Neuronal stem cell (in vitro differentiated cells): ENCODE data around the gene ACOXL.

Experiments
- DNase-seq: peaks from one replicate; pipeline ENCODE4 v3.0.0-alpha.2; 2013; ENCODE audit warnings: low spot score
- H2AFZ ChIP-seq: one replicate; pipeline ENCODE4 v1.6.1; 2013; ENCODE audit warnings: mild to moderate bottlenecking, low read length, inconsistent platforms
- H2AK5ac ChIP-seq: 2 replicates; pipeline ENCODE4 v1.6.1; 2013; ENCODE audit warnings: low read depth, mild to moderate bottlenecking, inconsistent platforms, low read length, moderate library complexity, mixed read lengths
- H2BK120ac ChIP-seq: 2 replicates; pipeline ENCODE4 v1.6.1; 2013; ENCODE audit warnings: low read depth, mild to moderate bottlenecking, inconsistent platforms, low read length, moderate library complexity, mixed read lengths
- H2BK12ac ChIP-seq: one replicate; pipeline ENCODE4 v1.6.1; 2013; ENCODE audit warnings: low read length, inconsistent platforms
- H2BK15ac ChIP-seq: 2 replicates; pipeline ENCODE4 v1.6.1; 2013; ENCODE audit warnings: mild to moderate bottlenecking, low read length, inconsistent platforms, mixed read lengths
- H2BK5ac ChIP-seq: one replicate; pipeline ENCODE4 v1.6.1; 2013; ENCODE audit warnings: inconsistent platforms, mild to moderate bottlenecking, low read length, moderate library complexity
- H3K14ac ChIP-seq: one replicate; pipeline ENCODE4 v1.6.1; 2013; ENCODE audit warnings: low read length, inconsistent platforms
- H3K18ac ChIP-seq: 2 replicates; pipeline ENCODE4 v1.6.1; 2013; ENCODE audit warnings: low read length, inconsistent platforms
- H3K23ac ChIP-seq: 2 replicates; pipeline ENCODE4 v1.6.1; 2013; ENCODE audit warnings: low read depth, mild to moderate bottlenecking, mixed read lengths, low read length, inconsistent platforms; ENCODE audit not compliant: poor library complexity
- H3K27ac ChIP-seq: replicated peaks from 3 replicates; pipeline ENCODE4 v1.5.1; 2013; ENCODE audit warnings: low read length, inconsistent platforms
- H3K27me3 ChIP-seq, 3 experiments: 2 replicates each; pipeline ENCODE4 v1.6.1; 2013; ENCODE audit warnings: low read length in 3 of 3, mild to moderate bottlenecking in 2 of 3, inconsistent platforms in 1 of 3, low read depth in 1 of 3, mixed read lengths in 1 of 3, moderate library complexity in 1 of 3; ENCODE audit not compliant: control insufficient read depth in 3 of 3, insufficient read depth in 3 of 3
- H3K36me3 ChIP-seq, 2 donors: replicated peaks in 1 of 2; 2 replicates each; pipeline ENCODE4 v1.6.1; 2013; ENCODE audit warnings: low read length in 2 of 2; ENCODE audit not compliant: control insufficient read depth in 2 of 2, insufficient read depth in 2 of 2
- H3K4ac ChIP-seq: 2 replicates; pipeline ENCODE4 v1.6.1; 2013; ENCODE audit warnings: inconsistent platforms, mild to moderate bottlenecking, low read length, moderate library complexity
- H3K4me1 ChIP-seq, 2 donors: 1 replicate in 1 of 2; 2 replicates in 1 of 2; pipeline ENCODE4 v1.6.1; 2013; ENCODE audit warnings: low read length in 2 of 2, low read depth in 1 of 2; ENCODE audit not compliant: control insufficient read depth in 2 of 2, insufficient read depth in 1 of 2
- H3K4me2 ChIP-seq: one replicate; pipeline ENCODE4 v1.6.1; 2013; ENCODE audit warnings: mild to moderate bottlenecking, low read length, inconsistent platforms; ENCODE audit not compliant: insufficient read depth, poor library complexity, severe bottlenecking
- H3K4me3 ChIP-seq, 2 donors: 2 replicates each; pipeline ENCODE4 v1.5.1; 2013; ENCODE audit warnings: low read length in 2 of 2, mild to moderate bottlenecking in 2 of 2, inconsistent platforms in 1 of 2, moderate library complexity in 1 of 2
- H3K79me1 ChIP-seq: one replicate; pipeline ENCODE4 v1.6.1; 2013; ENCODE audit warnings: low read depth, mild to moderate bottlenecking, inconsistent platforms, low read length, moderate library complexity
- H3K9ac ChIP-seq: one replicate; pipeline ENCODE4 v1.6.1; 2013; ENCODE audit warnings: mild to moderate bottlenecking, low read depth, low read length, inconsistent platforms; ENCODE audit not compliant: poor library complexity
- H3K9me3 ChIP-seq, 2 donors: replicated peaks in 1 of 2; 2 replicates each; pipeline versions ENCODE3 to v1.6.1; 2013; ENCODE audit warnings: low read length in 2 of 2, mild to moderate bottlenecking in 2 of 2, inconsistent platforms in 1 of 2, low read depth in 1 of 2, mixed read lengths in 1 of 2, moderate library complexity in 1 of 2; ENCODE audit not compliant: control insufficient read depth in 2 of 2, insufficient read depth in 1 of 2
- H4K8ac ChIP-seq: one replicate; pipeline ENCODE4 v1.6.1; 2013; ENCODE audit warnings: low read depth, mild to moderate bottlenecking, inconsistent platforms, low read length, moderate library complexity
- H4K91ac ChIP-seq: one replicate; pipeline ENCODE4 v1.6.1; 2013; ENCODE audit warnings: low read length, low read depth, mild to moderate bottlenecking, inconsistent platforms; ENCODE audit not compliant: poor library complexity
- WGBS, 2 donors: extraction: QIAGEN DNeasy Blood & Tissue Kit; methylation state at CpG; one replicate each; pipeline ENCODE4 v1.1.7; 2013; ENCODE audit warnings: missing lambda C conversion rate in 2 of 2, mixed read lengths in 1 of 2; ENCODE audit not compliant: insufficient read length in 2 of 2, insufficient replicate concordance in 1 of 2; ENCODE audit errors: extremely low coverage in 2 of 2; 5-methylcytosine and 5-hydroxymethylcytosine counted together

ACOXL gene

GRCh38 chr2:110866045-110866444, 133.7 kb downstream of the ACOXL start:
- H3K27ac ChIP-seq, result no peak overlapping the region

DNA sequence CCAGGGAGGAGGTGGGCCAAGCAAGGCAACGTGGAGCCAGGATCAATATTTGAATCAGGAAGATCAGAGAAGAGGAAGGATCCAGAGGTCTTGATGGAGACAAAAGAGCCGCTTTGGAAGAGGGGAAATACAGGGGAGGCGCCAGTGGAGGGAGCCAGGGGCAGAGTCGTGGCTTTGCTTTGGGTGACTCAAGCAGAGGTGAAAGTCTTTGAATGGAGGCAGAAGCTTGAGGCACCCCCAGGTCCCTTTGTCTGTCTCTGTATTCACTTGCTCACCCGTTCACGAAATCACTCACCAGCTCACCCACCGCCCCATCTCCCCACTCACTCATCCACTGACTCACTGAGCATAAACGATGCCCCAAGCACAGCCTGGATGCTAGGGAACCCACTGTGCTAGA, 134.1 kb downstream of the ACOXL start:
- Histone ChIP-seq H3K27me3 (peaks cover 0 to 4% (median 0%) of the 10 kb centered on the region in 3 experiments), H4K8ac (no peak overlapping the region), H2AK5ac (peak overlapping the region; percentile 70), H2BK12ac (no peak overlapping the region), H3K27ac (no peak overlapping the region), H4K91ac (peak overlapping the region; percentile 41), H3K23ac (no peak overlapping the region), H3K9me3 (no peaks in the 10 kb centered on the region), H3K4me3 (no peak overlapping the region), H2BK5ac (no peak overlapping the region), H3K4me1 (peaks cover 7 to 36% of the 10 kb centered on the region in 2 donors), H2BK120ac (no peak overlapping the region), H3K4me2 (no peak overlapping the region), H2BK15ac (no peak overlapping the region), H3K4ac (no peak overlapping the region), H3K14ac (no peak overlapping the region), H2AFZ (peak overlapping the region; percentile 21), H3K18ac (peak overlapping the region; percentile 84), H3K9ac (no peak overlapping the region), H3K36me3 (no peaks in the 10 kb centered on the region), H3K79me1 (no peaks in the 10 kb centered on the region)
- no peak for DNase-seq
- no CpG with 5 or more reads among the region's 8 CpGs for WGBS, 2 donors

More at GRCh38 chr2:110866045-110866444, 133.7 kb downstream of the ACOXL start:
- H3K79me1 ChIP-seq, result no peaks in the 10 kb centered on the region
- peaks cover 10 to 36% of the 10 kb centered on the region in 2 donors for H3K4me1 ChIP-seq
- H2AK5ac ChIP-seq, result peak overlapping the region; percentile 70
- no peak for DNase-seq
- H2BK12ac ChIP-seq, result peak overlapping the region; percentile 69
- no peak overlapping the region for H2BK120ac ChIP-seq
- peak overlapping the region; percentile 35 for H3K23ac ChIP-seq
- no peak overlapping the region for H4K91ac ChIP-seq
- H2AFZ ChIP-seq, result peak overlapping the region; percentile 21
- no peak overlapping the region for H3K9ac ChIP-seq
- H3K36me3 ChIP-seq, result no peaks in the 10 kb centered on the region
- H2BK5ac ChIP-seq, result no peak overlapping the region
- no peaks in the 10 kb centered on the region for H3K9me3 ChIP-seq
- peaks cover 0 to 7% (median 0%) of the 10 kb centered on the region in 3 experiments for H3K27me3 ChIP-seq
- peak overlapping the region; percentile 44 for H2BK15ac ChIP-seq
- no peak overlapping the region for H3K4ac ChIP-seq
- H3K14ac ChIP-seq, result peak overlapping the region; percentile 43
- no peak overlapping the region for H3K4me2 ChIP-seq
- no CpG with 5 or more reads among the region's 7 CpGs for WGBS, 2 donors
- peak overlapping the region; percentile 21 for H4K8ac ChIP-seq
- H3K4me3 ChIP-seq, result no peak overlapping the region
- peak overlapping the region; percentile 50 for H3K18ac ChIP-seq

DNA sequence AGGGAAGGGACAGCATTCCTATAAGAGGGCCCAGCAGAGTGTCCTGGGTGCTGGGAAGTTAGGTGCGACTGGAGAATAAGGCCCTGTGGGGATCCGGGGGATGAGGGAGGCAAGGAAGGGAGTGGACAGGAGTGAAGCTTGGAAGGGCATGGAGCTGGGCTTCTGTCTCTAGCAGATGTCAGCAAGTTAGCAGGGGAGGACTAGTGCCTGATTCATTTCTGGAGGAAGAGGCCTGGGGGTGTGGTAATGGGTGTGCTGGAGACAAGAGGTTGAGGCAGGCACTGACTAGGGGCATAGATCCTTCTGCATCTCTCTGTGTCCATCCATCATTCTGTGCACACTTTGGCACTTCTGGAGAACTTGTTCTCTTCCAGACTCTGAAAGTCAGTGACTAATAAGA, 134.7 kb downstream of the ACOXL start:
- peak overlapping the region; percentile 84 for H3K18ac ChIP-seq
- peak overlapping the region; percentile 57 for H2BK120ac ChIP-seq
- no peak overlapping the region for H2AFZ ChIP-seq
- H2BK15ac ChIP-seq, result peak overlapping the region; percentile 6
- peak overlapping the region; percentile 41 for H4K91ac ChIP-seq
- H3K4me3 ChIP-seq, result no peak overlapping the region
- peaks cover 0 to 2% (median 0%) of the 10 kb centered on the region in 3 experiments for H3K27me3 ChIP-seq
- DNase-seq, result no peak
- H3K9me3 ChIP-seq, result no peaks in the 10 kb centered on the region
- H3K4ac ChIP-seq, result no peak overlapping the region
- no peaks in the 10 kb centered on the region for H3K36me3 ChIP-seq
- WGBS, 2 donors, result no CpG with 5 or more reads among the region's 2 CpGs
- H2AK5ac ChIP-seq, result peak overlapping the region; percentile 53
- H3K4me1 ChIP-seq, result peaks cover 1 to 35% of the 10 kb centered on the region in 2 donors
- no peak overlapping the region for H3K9ac ChIP-seq
- H3K4me2 ChIP-seq, result no peak overlapping the region
- no peaks in the 10 kb centered on the region for H3K79me1 ChIP-seq
- H3K14ac ChIP-seq, result no peak overlapping the region
- no peak overlapping the region for H3K27ac ChIP-seq
- no peak overlapping the region for H2BK5ac ChIP-seq
- H2BK12ac ChIP-seq, result peak overlapping the region; percentile 5
- H4K8ac ChIP-seq, result no peak overlapping the region
- H3K23ac ChIP-seq, result peak overlapping the region; percentile 13

DNA sequence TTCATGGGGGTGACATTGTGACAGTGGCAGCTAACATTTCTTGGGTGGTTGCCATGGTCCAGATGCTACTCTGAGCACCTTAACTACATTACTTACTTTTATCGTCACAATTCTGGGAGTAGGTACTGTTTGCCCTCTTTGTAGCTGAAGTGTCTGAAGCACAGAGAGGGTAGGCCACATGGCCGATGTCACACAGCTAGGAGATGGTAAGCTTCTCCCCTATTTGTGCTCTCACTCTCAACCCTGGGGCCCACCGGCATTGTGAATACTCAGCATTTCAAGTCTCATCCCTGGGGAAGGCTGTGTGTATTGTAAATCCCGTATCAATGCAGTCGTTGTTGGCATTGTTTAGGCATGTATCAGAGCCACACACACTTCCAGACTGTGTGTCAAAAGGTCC, 136.6 kb downstream of the ACOXL start:
- Histone ChIP-seq H2BK15ac (no peak overlapping the region), H2AK5ac (peak overlapping the region; percentile 10), H2BK120ac (no peak overlapping the region), H3K4me1 (peaks cover 3 to 30% of the 10 kb centered on the region in 2 donors), H3K36me3 (no peaks in the 10 kb centered on the region), H3K4me2 (no peak overlapping the region), H2AFZ (no peak overlapping the region), H3K23ac (no peak overlapping the region), H4K91ac (no peak overlapping the region), H3K4ac (no peak overlapping the region), H3K79me1 (no peaks in the 10 kb centered on the region), H3K9me3 (no peaks in the 10 kb centered on the region), H3K18ac (no peak overlapping the region), H3K9ac (no peak overlapping the region), H3K14ac (no peak overlapping the region), H3K27me3 (no peaks in the 10 kb centered on the region), H3K27ac (no peak overlapping the region), H2BK12ac (no peak overlapping the region), H3K4me3 (no peak overlapping the region), H4K8ac (no peak overlapping the region), H2BK5ac (no peak overlapping the region)
- DNase-seq, result no peak
- no CpG with 5 or more reads among the region's 5 CpGs for WGBS, 2 donors
